KBM-7 (cell line): ENCODE results near the gene ALS2CL.

Experiments used
- DNase-seq: peaks from one replicate; pipeline ENCODE4 v3.0.0-alpha.2; 2015
- in situ Hi-C: fragments of 300-500 bp; cut with MboI; formaldehyde crosslinking; loops from 2 replicates; pipeline ENCODE4 v1.14.3; 2020; ENCODE audit warnings: low sequenced_read_pairs, low pct_unique_long_range_greater_than_20kb, mixed read lengths

Gene ALS2CL

DNA sequence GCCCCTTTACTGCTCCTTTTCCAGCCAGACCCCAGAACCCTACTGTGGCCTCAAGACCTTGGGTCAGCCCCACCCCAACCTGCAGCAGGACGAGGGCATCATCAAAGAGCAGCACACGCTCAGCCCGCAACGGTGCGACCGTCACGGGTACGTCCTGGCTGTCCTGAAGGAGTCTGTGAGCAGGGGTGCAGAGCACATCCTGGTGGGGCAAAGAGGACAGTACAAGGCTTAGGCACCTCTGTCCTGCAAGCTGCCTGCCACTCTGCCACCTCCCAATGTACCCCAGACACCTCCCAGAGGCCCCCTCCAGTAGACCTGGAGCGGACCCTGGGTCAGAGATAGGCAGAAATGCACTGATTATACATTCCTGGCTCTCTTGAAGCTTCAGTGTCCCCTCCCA, 8.0 kb downstream of the ALS2CL start:
- in situ Hi-C loops: no loop called here
- DNase-seq: no peak

DNA sequence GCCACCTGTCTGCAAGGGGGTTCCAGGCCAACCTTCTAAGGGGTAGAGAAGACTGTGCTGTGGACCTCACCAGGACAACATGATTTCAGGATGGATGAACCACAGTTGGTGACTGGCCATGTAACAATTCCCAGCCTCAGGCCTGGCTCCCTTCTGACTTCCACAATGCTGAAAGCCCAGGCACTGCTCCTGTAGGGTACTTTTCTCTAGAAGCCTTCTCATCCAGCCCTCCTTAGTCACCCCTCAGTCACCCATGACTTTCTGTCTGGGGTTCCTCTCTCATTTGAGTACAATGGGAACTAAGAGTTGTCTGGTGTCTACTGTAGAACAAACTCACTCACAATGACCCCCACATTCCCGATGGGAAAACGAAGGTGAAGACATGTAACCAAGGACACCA, 8.6 kb downstream of the ALS2CL start:
- DNase-seq: no peak
- in situ Hi-C loops: no loop called here

DNA sequence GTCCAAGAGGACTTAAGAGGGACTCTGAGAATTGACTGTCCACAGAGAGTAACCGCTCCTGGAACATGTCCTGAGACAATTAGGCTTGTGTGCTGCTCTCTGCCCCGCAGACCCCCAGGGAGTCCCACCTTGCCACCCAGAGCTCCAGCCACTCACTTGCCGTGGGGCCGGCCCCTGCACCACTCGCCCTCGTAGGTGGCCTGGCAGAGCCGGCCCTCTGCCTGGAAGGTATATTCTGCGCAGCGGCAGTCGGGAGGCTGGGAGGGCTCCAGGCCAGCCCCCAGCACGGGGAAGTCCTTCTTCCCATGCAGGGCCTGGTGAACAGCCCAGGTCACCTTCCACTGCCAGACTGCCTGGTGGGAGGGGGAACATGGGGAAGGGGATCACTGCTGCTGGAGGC, 10.5 kb downstream of the ALS2CL start:
- in situ Hi-C loops: no loop called here
- no peak for DNase-seq

DNA sequence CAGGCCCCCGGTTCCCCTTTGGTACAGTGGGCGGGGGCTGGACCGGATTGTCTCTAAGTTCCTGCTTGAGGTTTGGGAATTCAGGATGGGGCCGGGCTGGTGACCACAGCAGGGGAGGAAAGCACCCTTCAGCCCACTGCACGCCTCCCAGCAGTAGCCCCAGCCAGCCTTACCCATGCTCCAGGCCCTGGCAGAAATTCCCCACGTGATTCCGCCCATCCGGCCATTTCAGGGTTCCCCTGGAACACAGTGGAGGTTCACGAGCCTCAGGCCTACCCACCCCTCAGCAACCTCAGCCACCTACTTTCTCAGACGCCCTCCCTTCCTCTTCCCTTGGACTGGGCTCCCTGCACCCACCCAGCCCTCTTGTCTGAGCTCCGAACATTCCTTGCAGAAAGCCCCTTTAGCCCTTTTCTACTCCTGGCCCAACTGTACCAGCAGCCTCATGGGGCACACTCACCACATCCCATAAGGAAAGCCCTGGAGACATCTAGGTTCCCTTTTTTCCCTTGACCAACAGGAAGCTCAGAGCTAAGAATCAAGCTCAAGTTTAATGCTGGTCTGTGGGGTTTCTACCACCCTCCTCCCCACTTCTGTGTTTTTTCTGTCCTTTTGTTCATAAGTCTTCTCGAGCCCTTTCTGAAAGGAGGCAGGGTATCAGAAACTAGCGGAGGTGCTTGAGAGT, 11.5 kb downstream of the ALS2CL start:
- in situ Hi-C loops: no loop called here
- peak; percentile 35 for DNase-seq

DNA sequence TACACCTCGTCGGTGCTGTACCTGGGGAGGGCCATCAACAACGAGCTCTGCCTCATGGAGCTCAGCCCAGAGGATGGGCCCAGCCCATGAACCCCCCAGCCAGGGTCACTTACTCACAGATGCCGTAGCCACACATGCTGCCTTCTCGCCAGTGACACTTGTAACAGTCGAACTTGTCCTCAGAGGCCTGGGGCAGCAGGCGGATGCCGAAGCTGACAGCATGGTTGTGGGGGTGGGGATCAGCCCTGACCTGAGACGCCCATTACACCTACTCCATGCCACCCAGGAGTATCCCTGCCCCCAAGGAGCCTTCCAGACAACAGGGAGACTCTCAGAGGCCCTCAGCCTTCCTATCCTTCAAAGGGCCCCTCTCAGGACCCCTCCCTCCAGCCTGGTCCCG, 12.1 kb downstream of the ALS2CL start:
- DNase-seq: no peak
- in situ Hi-C loops: no loop called here

DNA sequence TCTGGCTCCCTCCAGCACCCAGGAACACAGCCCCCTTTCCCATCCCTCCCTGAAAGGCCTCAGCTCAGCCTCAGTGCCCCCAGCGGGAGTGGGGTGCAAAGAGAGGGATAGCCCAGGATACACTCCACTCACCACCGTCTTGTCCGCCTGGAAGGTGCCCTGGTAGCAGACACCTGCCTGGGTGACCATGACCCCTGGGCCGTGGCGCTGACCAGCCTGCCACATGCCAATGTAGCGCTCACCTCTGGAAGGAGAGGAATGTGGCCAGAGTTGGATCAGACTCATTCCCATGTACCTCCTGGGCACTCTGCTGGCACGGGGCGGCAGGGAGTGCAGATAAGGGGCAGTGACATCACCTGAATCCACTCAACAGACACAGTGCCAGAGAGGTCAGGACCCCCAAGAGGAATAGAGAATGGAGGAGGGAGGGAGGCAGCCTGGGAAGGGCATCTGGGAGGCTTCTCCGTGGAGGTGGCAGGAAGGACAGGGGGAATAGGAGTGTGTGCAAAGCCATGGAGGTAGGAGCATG, 13.1 kb downstream of the ALS2CL start:
- in situ Hi-C loops: no loop called here
- DNase-seq: no peak

DNA sequence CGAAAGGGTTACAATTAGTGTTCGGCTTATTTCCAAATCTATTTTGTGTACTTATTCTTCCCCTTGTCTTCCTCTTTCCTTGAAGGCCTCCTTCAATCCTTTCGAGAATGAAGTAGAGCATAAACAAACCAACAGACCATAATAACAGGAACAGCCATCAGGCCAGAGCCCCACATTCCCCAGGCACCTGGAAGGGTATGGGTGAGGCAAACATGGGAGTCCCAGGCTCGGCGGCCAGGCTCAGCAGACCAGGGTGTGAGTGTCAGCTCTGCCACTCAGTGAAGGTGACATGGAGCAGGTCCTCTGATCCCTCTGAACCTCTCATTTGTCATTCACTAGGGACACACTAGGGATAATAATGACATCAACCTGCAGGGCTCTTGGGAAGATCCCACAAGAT, 13.8 kb downstream of the ALS2CL start:
- in situ Hi-C loops: no loop called here
- DNase-seq: no peak

DNA sequence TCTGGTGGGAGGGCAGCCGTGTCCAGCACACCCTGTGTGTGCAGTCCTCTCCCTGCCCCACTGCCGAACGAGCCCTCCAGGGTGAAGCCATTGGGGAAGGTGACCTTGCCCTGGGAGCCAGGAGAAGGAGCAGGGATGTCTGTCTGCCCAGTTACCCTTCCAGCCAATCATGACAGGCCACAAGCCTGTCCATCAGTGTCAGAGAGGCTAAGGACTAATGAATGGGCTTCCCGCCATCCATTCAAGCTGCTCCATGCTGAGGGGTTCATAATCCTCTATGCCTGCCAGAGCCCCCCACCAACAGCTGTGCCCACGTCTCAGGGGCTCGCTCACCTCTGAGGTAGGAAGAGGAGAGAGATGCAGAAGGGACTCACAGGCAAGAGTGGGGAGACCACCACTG, 15.2 kb downstream of the ALS2CL start:
- in situ Hi-C loops: no loop called here
- DNase-seq: no peak

DNA sequence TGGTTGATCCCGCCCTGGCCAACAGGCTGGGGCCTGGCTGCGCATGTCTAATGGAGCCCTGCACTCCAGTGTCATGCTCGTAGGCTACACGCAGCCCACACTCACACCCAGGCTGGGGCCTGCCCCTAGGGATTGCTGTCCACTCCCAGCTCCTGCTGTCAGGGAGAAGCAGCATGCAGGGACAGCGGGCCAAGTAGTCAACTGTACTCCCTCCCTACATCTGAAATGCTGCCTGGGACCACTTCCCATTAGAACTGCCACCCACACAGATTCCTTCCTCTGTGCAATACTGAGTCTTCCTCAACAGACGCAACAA, 16.1 kb downstream of the ALS2CL start:
- no peak for DNase-seq
- in situ Hi-C loops: no loop called here

DNA sequence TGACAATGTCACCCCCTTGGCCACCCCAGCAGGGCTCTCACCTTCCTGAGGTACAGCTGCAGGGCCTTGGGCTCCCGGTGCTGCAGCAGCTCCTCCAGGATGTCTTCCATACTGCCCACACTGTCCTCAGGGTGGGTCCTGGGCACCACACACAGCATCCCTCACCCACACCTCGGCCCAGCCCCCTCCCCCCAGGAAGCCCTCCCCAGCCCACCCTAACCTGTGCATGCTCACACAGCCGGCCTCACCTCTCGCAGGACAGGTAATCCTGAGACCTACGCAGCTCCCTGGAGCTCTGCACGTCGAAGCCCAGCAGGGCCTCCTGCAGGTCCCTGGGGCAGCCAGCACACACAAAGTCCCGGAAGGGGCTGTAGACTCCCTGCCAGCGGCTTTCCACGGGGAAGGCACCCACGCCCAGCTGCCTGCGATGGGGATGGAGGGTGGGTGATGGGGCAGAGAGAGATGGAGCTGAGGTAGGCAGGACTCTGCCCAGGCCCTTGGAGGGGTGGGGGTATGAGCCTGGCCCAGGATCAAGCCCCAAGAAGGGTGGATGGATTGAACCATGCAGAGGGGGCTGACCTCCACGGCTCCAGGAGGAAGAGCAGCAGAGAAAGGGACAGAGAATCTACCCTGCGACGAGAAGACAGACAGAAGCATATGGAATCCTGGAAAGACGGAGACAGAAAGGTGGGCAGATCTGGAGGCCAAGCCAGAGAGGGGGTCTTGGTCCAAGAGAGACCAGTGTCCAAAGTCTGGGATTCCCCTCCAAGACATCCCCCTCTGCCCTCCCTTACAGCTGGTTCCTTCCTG, 16.7 kb downstream of the ALS2CL start:
- in situ Hi-C loops: no loop called here

DNA sequence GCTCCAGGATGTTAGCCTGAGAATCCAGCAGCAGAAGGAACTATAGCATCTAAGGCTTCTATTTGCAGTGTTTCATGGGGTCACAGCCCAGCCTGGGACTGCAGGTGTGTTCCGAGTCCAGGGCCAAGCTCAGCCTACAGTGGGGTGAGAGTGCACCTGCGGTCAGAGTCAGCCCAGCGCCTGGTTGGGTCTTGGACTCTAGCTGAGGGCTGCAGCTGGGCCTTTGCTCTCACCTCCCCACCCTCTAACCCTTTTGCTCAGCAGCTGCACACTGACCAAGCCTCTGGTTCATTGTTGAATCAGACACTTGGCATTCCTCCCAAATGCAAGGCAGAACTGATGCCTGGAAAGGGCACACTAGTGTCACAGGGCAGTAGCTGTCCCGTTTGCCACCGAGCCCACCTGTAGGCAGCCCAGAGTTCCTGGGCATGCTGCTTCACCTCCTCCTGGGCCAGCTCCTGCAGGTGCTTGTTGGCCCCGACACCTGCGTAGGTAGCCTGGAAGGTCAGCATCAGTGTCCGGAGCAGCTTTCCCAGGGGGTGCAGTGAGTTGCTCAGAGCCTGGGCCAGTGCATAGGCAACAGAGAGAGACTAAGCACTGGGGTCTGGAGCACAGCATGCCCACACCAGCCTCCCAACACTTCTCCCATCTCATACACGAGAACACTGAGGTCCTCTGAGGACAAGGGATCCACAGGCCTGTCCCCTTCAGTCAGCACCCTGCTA, 17.5 kb downstream of the ALS2CL start:
- DNase-seq: no peak
- in situ Hi-C loops: no loop called here

More for the DNA sequence above, 16.7 kb downstream of the ALS2CL start:
- no peak for DNase-seq

DNA sequence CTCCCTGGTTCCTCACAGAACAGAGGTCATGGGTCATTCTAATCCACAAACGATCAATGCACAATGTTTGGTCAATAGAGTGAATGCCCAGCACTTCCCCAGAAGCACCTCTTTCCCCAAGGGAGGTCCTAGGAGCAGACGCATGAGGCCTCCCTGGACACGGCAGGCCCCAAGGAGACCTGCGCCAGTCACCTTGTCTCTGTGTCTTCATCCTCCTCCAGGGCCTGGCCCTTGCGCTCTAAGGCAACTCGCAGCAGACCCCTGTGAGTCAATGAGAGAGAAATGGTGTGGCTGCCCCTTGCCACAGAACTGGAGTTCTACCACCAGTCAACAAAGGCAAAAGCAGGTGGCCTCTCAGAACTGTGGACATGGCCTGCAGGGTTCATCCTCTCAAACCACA, 18.1 kb downstream of the ALS2CL start:
- in situ Hi-C loops: no loop called here
- no peak for DNase-seq

DNA sequence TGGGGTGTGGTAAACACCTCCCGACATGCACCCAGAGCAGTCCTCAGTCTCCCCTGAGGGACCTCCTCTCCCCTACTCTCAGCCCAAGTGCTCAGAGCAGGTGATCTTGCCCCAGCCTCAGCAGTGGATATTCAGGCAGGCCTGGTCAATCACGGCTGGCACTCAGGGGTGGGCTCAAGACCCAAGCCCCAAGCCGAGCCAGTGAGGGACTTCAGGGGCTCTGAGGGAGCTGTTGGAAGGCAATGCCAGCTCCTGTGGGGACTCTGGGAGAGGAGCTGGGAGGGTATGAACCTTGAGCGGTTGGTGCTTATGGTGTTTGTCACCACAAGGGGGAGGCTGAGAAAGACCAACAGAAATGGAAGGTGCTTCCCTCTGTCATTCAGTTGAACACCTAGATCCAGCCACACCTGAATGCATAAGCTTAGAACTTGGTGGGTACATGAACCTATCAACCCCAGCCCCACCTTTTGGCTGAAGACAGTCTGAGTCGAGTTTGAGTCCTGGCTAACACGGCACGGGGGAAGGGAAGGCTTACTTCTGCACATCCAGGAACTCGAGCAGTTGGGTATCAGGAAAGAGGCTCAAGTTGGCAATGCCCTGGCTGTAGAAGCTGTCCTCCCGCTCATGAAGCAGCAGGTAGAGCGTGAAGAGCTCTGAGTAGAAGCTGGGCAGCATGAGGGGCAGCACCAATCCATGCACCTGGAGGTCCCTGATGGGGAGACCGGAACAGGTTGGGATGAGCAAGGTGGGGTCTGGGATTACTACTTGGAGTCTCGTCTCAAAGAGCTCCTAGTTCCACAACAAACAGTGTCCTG, 19.2 kb downstream of the ALS2CL start:
- no peak for DNase-seq

DNA sequence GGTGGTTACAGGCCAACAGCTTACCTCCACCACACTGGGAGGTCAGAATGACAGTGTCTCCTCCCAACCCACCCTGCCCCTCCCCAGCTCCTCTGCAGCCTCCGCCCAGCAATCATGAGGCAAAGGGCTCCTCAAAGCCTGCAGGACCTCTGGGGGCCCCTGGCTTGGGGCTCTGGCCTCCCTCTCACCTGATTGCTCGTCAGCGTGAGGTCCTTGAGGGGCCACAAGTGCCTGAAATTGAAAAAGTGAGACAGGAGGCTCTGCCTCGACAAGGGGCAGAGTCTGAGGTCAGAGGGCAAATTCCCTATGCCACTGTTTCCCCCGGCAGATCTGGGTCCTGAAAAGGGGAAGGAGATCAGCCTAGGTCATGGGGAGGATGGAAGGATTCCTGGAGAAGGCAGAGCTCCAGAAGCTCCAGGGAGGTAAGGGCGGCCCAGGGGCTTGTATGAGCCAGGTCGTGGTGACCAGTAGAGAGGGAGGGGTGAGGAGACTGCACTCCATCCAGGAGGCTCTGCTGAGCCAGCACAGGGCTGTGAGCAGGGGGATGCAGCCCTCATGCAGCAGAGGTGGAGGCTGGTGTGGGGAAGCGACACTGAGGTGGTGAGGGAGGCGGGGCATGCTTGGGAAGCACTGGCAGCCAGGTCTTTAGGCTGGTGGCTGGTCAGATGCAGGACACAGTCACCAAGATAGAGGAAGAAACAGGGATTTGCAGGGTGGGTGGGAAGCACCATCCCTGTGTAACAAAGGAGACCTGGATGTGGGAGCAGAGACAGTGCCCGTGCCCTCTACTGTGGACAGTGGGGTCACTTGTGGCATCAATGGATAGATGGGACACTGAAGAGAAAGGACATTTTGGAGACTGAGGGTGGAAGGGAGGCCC, 20.1 kb downstream of the ALS2CL start:
- no peak for DNase-seq
- in situ Hi-C loops: no loop called here

More for the DNA sequence above, 19.2 kb downstream of the ALS2CL start:
- in situ Hi-C loops: no loop called here

DNA sequence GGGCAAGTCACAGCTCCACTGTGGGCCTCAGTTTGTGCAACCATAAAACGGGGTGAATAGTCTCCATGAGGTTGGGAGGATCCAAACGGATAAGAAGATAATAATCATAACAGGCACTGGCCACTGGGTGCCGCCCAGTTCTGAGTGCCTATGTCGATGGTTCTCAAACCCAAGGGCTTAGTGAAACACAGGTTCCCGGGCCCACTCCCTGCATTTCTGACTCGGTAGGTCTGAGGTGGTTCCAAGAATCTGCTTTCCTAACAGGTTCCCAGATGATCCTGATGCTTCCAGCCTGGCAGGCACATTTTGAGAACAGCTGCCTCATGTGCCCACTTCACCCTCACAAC, 21.2 kb downstream of the ALS2CL start:
- in situ Hi-C loops: no loop called here
- DNase-seq: no peak

DNA sequence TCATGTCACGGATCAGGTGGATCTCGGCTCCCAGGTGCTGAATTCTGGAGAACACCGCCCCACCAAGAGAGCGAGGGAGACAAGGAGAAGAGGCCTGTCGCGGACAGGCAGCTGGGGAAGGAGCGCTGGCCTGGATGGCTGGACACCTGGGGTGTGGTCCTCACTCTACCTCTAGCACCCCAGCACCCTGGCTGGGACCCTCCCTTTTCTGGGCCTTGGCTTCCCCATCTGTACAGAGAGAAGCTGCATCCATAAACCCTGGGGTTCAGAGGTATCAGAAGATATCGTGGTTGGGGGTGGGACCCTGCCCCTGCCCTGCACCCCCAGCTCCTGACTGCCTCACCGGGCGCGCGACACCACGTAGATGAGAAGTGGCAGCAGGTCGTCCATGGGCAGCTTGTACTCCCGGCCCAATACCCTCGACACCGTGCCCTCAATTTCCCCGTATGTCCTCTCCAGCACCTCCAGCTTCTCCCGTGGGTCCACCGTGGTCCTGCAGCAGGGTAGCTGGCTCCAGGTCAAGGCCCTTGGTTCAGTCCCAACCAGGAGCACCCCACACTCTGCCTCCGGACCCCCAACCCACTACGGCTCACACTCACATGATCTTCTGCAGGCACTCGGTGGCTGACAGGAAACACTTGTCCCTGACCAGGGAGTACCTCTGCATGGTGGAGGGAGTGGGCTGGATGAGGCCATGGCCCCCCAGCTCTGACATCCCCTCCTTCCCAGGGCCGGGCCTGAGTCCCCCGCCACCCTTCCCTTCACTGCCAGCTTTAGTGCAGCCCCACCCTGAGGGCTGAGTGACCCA, 21.7 kb downstream of the ALS2CL start:
- in situ Hi-C loops: no loop called here

DNA sequence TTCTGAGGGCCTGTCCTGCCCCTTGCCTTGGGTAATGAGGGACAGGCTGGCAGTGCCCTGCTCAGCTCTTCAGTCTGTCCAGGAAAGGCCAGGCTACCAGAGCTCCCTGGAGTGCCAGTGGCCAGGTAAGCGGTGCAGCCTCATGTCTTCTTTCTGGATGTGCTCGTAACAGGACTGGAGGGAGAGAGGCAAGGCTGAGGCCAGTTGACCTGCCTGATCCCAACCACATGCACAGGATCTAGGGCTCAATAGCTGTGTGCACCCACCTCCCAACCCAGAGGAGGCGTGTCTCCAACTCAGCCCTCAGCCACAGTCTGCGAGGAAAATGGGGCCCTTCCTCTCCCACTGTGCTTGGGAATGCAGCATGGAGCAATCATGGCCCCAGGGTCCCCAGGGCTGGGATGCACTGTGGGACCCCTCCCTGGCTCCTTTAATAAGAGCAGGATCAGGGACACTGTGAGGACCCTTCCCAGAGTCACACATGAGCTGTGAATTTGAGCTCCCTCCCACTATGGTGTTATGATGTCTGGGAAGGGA, 22.5 kb downstream of the ALS2CL start:
- in situ Hi-C loops: no loop called here
- no peak for DNase-seq

More for the DNA sequence above, 21.7 kb downstream of the ALS2CL start:
- no peak for DNase-seq
